CD4-positive, CD25-positive, alpha-beta regulatory T cell (primary cell): ENCODE results near the gene GPHN. TPM values are rescaled to one million over a fixed set of nuclear protein-coding genes. Genes with fewer than 3 reads are reported as not detected.

Source experiments
- ATAC-seq, 2 donors: fragments of 150-1000 bp; cut with Tn5 transposase; one replicate each; pipeline ENCODE4 v1.10.0; 2021; ENCODE audit warnings: low read depth in 2 of 2, moderate number of reproducible peaks in 2 of 2, moderate library complexity in 1 of 2
- DNase-seq, 3 donors: peaks; one replicate each; pipeline versions ENCODE4 v3.0.0 to v3.0.0-alpha.2; 2012 to 2022; ENCODE audit warnings: mixed read lengths in 1 of 3
- H3K27ac ChIP-seq: one replicate; pipeline ENCODE4 v1.7.0; 2013; ENCODE audit warnings: mild to moderate bottlenecking, low read length; ENCODE audit not compliant: insufficient read depth, poor library complexity, severe bottlenecking
- H3K27me3 ChIP-seq: one replicate; pipeline ENCODE4 v1.7.0; 2013; ENCODE audit warnings: low read length; ENCODE audit not compliant: control insufficient read depth, insufficient read depth
- H3K36me3 ChIP-seq: one replicate; pipeline ENCODE4 v1.7.0; 2013; ENCODE audit warnings: mild to moderate bottlenecking, low read length, moderate library complexity; ENCODE audit not compliant: control insufficient read depth, insufficient read depth
- H3K4me1 ChIP-seq: 2 replicates; pipeline ENCODE4 v1.7.0; 2013; ENCODE audit warnings: mild to moderate bottlenecking, low read length; ENCODE audit not compliant: insufficient read depth, control insufficient read depth, poor library complexity, severe bottlenecking
- H3K4me3 ChIP-seq: one replicate; pipeline ENCODE4 v1.7.0; 2013; ENCODE audit warnings: low read depth, mild to moderate bottlenecking, low read length, moderate library complexity
- H3K9me3 ChIP-seq, 2 experiments: 1 replicate in 1 of 2; 2 replicates in 1 of 2; pipeline ENCODE4 v1.7.0; 2013; ENCODE audit warnings: low read length in 2 of 2, mild to moderate bottlenecking in 1 of 2, moderate library complexity in 1 of 2; ENCODE audit not compliant: control insufficient read depth in 2 of 2
- H3K27ac Mint-ChIP-seq, 3 donors: one replicate each; pipeline ENCODE4 v1.8.0; 2020 to 2022; ENCODE audit warnings: mild to moderate bottlenecking in 3 of 3, mixed read lengths in 3 of 3, moderate library complexity in 2 of 3
- H3K27me3 Mint-ChIP-seq: one replicate; pipeline ENCODE4 v1.8.0; 2022; ENCODE audit warnings: mild to moderate bottlenecking, mixed read lengths
- H3K36me3 Mint-ChIP-seq: one replicate; pipeline ENCODE4 v1.8.0; 2020; ENCODE audit warnings: mixed read lengths
- H3K4me1 Mint-ChIP-seq, 4 donors: one replicate each; pipeline ENCODE4 v1.8.0; 2020 to 2022; ENCODE audit warnings: mixed read lengths in 4 of 4, mild to moderate bottlenecking in 1 of 4
- H3K4me3 Mint-ChIP-seq, 4 donors: one replicate each; pipeline ENCODE4 v1.8.0; 2020 to 2022; ENCODE audit warnings: mild to moderate bottlenecking in 4 of 4, mixed read lengths in 4 of 4, moderate library complexity in 3 of 4
- H3K9me3 Mint-ChIP-seq, 7 donors: one replicate each; pipeline ENCODE4 v1.8.0; 2020 to 2022; ENCODE audit warnings: mixed read lengths in 7 of 7, mild to moderate bottlenecking in 3 of 7, moderate library complexity in 2 of 7
- polyA plus RNA-seq, 4 donors: library from polyadenylated mRNA; unstranded; fragments of 300-500 nt; fragmentation: Illumina TruSeq; gene quantifications; one replicate each; pipeline ENCODE4 v1.2.3, GENCODE V29; 2021
- total RNA-seq: library from RNA; stranded (reverse); gene quantifications from one replicate; pipeline ENCODE4 v1.2.3, GENCODE V29; 2022

GPHN gene
- total and polyA plus RNA-seq, 5 donors from 2014 or later: 8.3 to 19.5 (median 11.2) TPM

- DNase-seq: peak in 2 of 3 donors; percentile 14 to 53
- H3K4me1 ChIP-seq: no peaks in the 10 kb centered on the region
- no peaks in the 10 kb centered on the region for H3K27me3 Mint-ChIP-seq
- peaks cover 0 to 5% (median 0%) of the 10 kb centered on the region in 4 donors for H3K4me1 Mint-ChIP-seq
- no peak for ATAC-seq
- no peak overlapping the region for H3K27ac Mint-ChIP-seq
- H3K27me3 ChIP-seq: no peaks in the 10 kb centered on the region
- peaks cover 4 to 56% (median 30%) of the 10 kb centered on the region in 7 donors for H3K9me3 Mint-ChIP-seq
- H3K4me3 Mint-ChIP-seq: no peak overlapping the region
- H3K4me3 ChIP-seq: no peak overlapping the region
- no peak overlapping the region for H3K27ac ChIP-seq
- H3K9me3 ChIP-seq: peaks cover 51 to 74% of the 10 kb centered on the region in 2 experiments
- peaks cover 8% of the 10 kb centered on the region for H3K36me3 ChIP-seq
- peaks cover 45% of the 10 kb centered on the region for H3K36me3 Mint-ChIP-seq
Observed at GRCh38 chr14:66944872-66945271, 436.9 kb downstream of the GPHN start.

DNA sequence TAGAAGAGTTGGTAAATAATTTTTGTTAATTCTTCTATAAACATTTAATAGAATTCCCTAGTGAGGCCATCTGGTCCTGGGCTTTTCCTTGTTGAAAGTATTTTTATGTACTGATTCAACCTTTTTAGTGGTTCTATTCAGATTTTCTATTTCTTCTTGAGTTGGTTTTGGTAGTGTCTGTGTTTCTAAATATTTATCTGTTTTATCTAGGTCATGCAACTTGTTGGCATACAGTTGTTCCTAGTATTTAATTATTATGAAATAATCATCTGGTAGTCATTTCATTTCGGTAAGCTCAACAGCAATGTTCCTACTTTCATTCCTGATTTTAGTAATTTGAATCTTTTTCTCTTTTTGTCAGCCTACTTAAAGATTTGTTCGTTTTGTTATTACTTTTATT, 447.2 kb downstream of the GPHN start:
- peaks cover 0 to 2% (median 0%) of the 10 kb centered on the region in 4 donors for H3K4me1 Mint-ChIP-seq
- H3K4me3 Mint-ChIP-seq: no peak overlapping the region
- no peak for DNase-seq
- no peak overlapping the region for H3K27ac ChIP-seq
- H3K36me3 ChIP-seq: peaks cover 2% of the 10 kb centered on the region
- peaks cover 16 to 22% of the 10 kb centered on the region in 2 experiments for H3K9me3 ChIP-seq
- H3K27me3 Mint-ChIP-seq: no peaks in the 10 kb centered on the region
- no peak for ATAC-seq
- H3K9me3 Mint-ChIP-seq: peaks cover 5 to 46% (median 35%) of the 10 kb centered on the region in 7 donors
- no peaks in the 10 kb centered on the region for H3K27me3 ChIP-seq
- H3K4me1 ChIP-seq: no peaks in the 10 kb centered on the region
- no peak overlapping the region for H3K4me3 ChIP-seq
- no peak overlapping the region for H3K27ac Mint-ChIP-seq
- peaks cover 48% of the 10 kb centered on the region for H3K36me3 Mint-ChIP-seq

DNA sequence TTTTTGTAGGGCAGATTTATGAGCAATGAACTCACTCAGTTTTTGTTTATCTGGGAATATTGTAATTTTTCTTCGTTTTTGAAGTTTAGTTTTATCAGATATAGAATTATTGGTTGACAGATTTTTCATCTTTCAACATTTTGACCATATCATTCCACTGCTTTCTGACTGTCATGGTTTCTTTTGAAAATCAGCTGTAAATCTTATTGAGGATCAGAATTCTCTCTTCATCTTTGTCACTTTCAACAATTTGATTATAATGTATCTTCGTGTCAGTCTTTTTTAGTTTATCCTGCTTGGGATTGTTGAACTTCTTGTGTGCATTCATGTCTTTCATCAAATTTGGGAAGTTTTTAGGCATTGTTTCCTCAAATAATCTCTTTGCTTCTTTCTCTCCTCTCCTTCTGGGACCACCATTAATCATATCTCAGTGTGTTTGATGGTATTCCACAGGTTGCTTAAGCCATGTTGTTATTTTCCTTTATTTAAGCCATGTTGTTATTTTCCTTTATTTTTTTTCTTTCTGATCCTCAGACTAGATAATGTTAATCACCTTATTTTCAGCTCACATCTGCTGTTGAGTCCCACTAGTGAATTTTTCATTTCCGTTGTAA, 451.6 kb downstream of the GPHN start:
- no peak overlapping the region for H3K4me3 Mint-ChIP-seq
- H3K27ac Mint-ChIP-seq: no peak overlapping the region
- Histone ChIP-seq H3K4me3 (no peak overlapping the region), H3K9me3 (peaks cover 22 to 23% of the 10 kb centered on the region in 2 experiments), H3K4me1 (no peaks in the 10 kb centered on the region), H3K36me3 (peaks cover 2% of the 10 kb centered on the region), H3K27me3 (no peaks in the 10 kb centered on the region), H3K27ac (no peak overlapping the region)
- peaks cover 6 to 39% (median 28%) of the 10 kb centered on the region in 7 donors for H3K9me3 Mint-ChIP-seq
- peaks cover 51% of the 10 kb centered on the region for H3K36me3 Mint-ChIP-seq
- ATAC-seq: no peak
- DNase-seq: no peak
- no peaks in the 10 kb centered on the region for H3K27me3 Mint-ChIP-seq
- H3K4me1 Mint-ChIP-seq: peaks cover 0 to 2% (median 0%) of the 10 kb centered on the region in 4 donors

DNA sequence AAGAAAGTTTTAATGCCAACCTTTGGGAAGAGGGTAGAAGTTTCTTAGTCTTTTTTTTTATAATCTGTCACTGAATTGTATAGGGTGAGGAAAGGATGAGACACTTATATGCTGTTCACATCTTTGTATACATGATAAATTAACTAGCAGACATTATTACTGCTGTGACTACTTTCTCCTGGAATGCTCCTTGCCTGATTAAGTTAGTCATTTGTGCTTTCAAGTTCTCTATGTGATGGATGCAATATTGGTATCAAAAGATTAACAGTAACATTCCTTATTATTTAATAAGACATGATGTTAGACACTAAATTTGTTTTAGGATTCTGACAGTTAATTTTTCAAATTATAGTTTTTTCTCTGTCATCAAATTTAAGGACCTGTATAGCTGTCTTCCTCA, 457.9 kb downstream of the GPHN start:
- H3K36me3 ChIP-seq: peaks cover 3% of the 10 kb centered on the region
- H3K4me3 ChIP-seq: no peak overlapping the region
- peaks cover 0 to 10% (median 5%) of the 10 kb centered on the region in 7 donors for H3K9me3 Mint-ChIP-seq
- no peaks in the 10 kb centered on the region for H3K27me3 ChIP-seq
- peaks cover 39% of the 10 kb centered on the region for H3K36me3 Mint-ChIP-seq
- H3K27ac Mint-ChIP-seq: no peak overlapping the region
- no peaks in the 10 kb centered on the region for H3K27me3 Mint-ChIP-seq
- H3K4me3 Mint-ChIP-seq: no peak overlapping the region
- H3K27ac ChIP-seq: no peak overlapping the region
- H3K4me1 ChIP-seq: no peaks in the 10 kb centered on the region
- DNase-seq: no peak
- no peak for ATAC-seq
- H3K4me1 Mint-ChIP-seq: no peaks in the 10 kb centered on the region
- peaks cover 0 to under 1% of the 10 kb centered on the region in 2 experiments for H3K9me3 ChIP-seq

- no peaks in the 10 kb centered on the region for H3K4me1 Mint-ChIP-seq
- H3K27ac Mint-ChIP-seq: no peak overlapping the region
- H3K9me3 Mint-ChIP-seq: no peaks in the 10 kb centered on the region
- no peaks in the 10 kb centered on the region for H3K36me3 ChIP-seq
- no peaks in the 10 kb centered on the region for H3K9me3 ChIP-seq
- no peak overlapping the region for H3K27ac ChIP-seq
- H3K27me3 Mint-ChIP-seq: no peaks in the 10 kb centered on the region
- ATAC-seq: no peak
- no peak overlapping the region for H3K4me3 ChIP-seq
- DNase-seq: no peak
- no peaks in the 10 kb centered on the region for H3K27me3 ChIP-seq
- H3K4me3 Mint-ChIP-seq: no peak overlapping the region
- peaks cover 14% of the 10 kb centered on the region for H3K36me3 Mint-ChIP-seq
- H3K4me1 ChIP-seq: no peaks in the 10 kb centered on the region
Observed at GRCh38 chr14:66972469-66972868, 464.5 kb downstream of the GPHN start.

GRCh38 chr14:66974397-66975025, 466.6 kb downstream of the GPHN start:
- Mint-ChIP-seq H3K27me3 (no peaks in the 10 kb centered on the region), H3K27ac (no peak overlapping the region), H3K4me3 (no peak overlapping the region), H3K9me3 (no peaks in the 10 kb centered on the region), H3K36me3 (peaks cover 18% of the 10 kb centered on the region), H3K4me1 (no peaks in the 10 kb centered on the region)
- Histone ChIP-seq H3K4me1 (no peaks in the 10 kb centered on the region), H3K4me3 (no peak overlapping the region), H3K9me3 (no peaks in the 10 kb centered on the region), H3K27me3 (no peaks in the 10 kb centered on the region), H3K27ac (no peak overlapping the region), H3K36me3 (no peaks in the 10 kb centered on the region)
- DNase-seq: no peak
- no peak for ATAC-seq

- H3K4me3 ChIP-seq: no peak overlapping the region
- no peaks in the 10 kb centered on the region for H3K36me3 ChIP-seq
- no peaks in the 10 kb centered on the region for H3K27me3 Mint-ChIP-seq
- H3K36me3 Mint-ChIP-seq: peaks cover 18% of the 10 kb centered on the region
- DNase-seq: no peak
- H3K27me3 ChIP-seq: no peaks in the 10 kb centered on the region
- no peaks in the 10 kb centered on the region for H3K4me1 Mint-ChIP-seq
- H3K9me3 Mint-ChIP-seq: no peaks in the 10 kb centered on the region
- no peak overlapping the region for H3K27ac Mint-ChIP-seq
- ATAC-seq: no peak
- no peak overlapping the region for H3K27ac ChIP-seq
- H3K4me3 Mint-ChIP-seq: no peak overlapping the region
- no peaks in the 10 kb centered on the region for H3K9me3 ChIP-seq
- no peaks in the 10 kb centered on the region for H3K4me1 ChIP-seq
Observed at GRCh38 chr14:66975251-66975650, 467.3 kb downstream of the GPHN start.
